Measurements from ENCODE around the gene TSPO. TPM values are rescaled to one million over a fixed set of nuclear protein-coding genes. Genes with fewer than 3 reads are reported as not detected.

TSPO gene
- total RNA-seq, 4 donors from 2014 or later = 307 to 452 (median 365) TPM

DNA sequence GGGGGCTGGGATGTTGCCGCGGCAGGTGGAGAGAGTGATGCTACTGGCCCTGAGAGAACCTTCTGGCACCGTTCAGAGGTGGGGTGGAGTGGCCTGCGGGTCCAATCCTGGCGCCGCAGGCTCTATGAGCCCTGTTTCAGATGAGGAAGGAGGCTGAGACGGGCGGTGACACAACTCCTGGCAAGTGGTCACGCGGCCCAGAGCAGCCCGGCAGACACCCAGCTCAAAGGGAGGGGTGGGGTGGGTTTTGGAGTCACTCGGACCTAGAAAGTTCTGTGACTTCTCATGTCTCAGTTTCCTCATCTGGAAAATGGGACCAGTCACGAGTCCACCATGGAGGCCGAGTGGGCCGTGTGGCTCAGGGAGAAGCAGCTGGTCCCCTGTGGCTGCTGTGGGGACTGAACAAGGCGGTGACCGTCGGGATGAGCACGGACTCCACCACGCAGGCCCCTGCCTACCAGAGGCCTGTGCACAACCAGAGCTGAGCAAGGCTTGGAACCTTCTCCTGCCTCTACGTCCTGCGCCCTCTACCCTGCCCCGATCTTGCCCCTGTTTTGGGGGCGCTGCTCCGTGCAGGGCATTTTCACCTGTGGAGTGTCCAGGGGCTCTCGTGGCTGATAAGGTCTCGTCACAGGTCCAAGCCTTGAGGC is 3.7 kb downstream of the TSPO start:
- 85% methylated on average over 25 of the region's 27 CpGs; no CpG with 5 or more reads in 1 of the 2 donors for WGBS, 2 donors (ENCODE audit: low coverage in 1 of 2)

GRCh38 chr22:43155789-43156188 is 4.4 kb downstream of the TSPO start:
- in situ Hi-C loops (cut with MboI; ENCODE audit: low pct_ligation_motif_present in 1 of 4, low pct_unique_long_range_greater_than_20kb in 1 of 4, low sequenced_read_pairs in 3 of 4) (no loop called here), intact Hi-C loops (cut with DNase I; ENCODE audit: low total_unique reads) (no loop called here)
- H3K9me3 ChIP-seq = no peaks in the 10 kb centered on the region
- H3K27me3 ChIP-seq = no peaks in the 10 kb centered on the region
- TF ChIP-seq EP300 (IDR thresholded peaks at IDR 0.05; ENCODE audit: low read depth) (no peak), POLR2A (IDR thresholded peaks at IDR 0.05) (no peak), POLR2AphosphoS5 (IDR thresholded peaks at IDR 0.05) (no peak), CTCF (IDR thresholded peaks at IDR 0.05) (no peak)
- H3K36me3 ChIP-seq = no peaks in the 10 kb centered on the region
- peaks cover 28 to 72% (median 63%) of the 10 kb centered on the region in 4 donors for H3K4me1 ChIP-seq
- no peak for DNase-seq
- H3K4me3 ChIP-seq = no peak overlapping the region
- WGBS, 2 donors (ENCODE audit: low coverage in 1 of 2) = 80% methylated on average over 5 of the region's 5 CpGs; no CpG with 5 or more reads in 1 of the 2 donors
- H3K27ac ChIP-seq = no peak overlapping the region

More for the DNA sequence above, 3.7 kb downstream of the TSPO start:
- Histone ChIP-seq H3K27me3 (no peaks in the 10 kb centered on the region), H3K9me3 (no peaks in the 10 kb centered on the region), H3K4me1 (peaks cover 24 to 71% (median 63%) of the 10 kb centered on the region in 4 donors), H3K36me3 (no peaks in the 10 kb centered on the region), H3K4me3 (no peak overlapping the region), H3K27ac (no peak overlapping the region)
- no peak for TF ChIP-seq POLR2AphosphoS5 (IDR thresholded peaks at IDR 0.05)
- TF ChIP-seq EP300 (IDR thresholded peaks at IDR 0.05; ENCODE audit: low read depth) = no peak
- no peak for TF ChIP-seq POLR2A (IDR thresholded peaks at IDR 0.05)
- TF ChIP-seq CTCF (IDR thresholded peaks at IDR 0.05) = no peak
- no peak for DNase-seq
- intact Hi-C loops (cut with DNase I; ENCODE audit: low total_unique reads) = no loop called here
- in situ Hi-C loops (cut with MboI; ENCODE audit: low pct_ligation_motif_present in 1 of 4, low pct_unique_long_range_greater_than_20kb in 1 of 4, low sequenced_read_pairs in 3 of 4) = no loop called here

DNA sequence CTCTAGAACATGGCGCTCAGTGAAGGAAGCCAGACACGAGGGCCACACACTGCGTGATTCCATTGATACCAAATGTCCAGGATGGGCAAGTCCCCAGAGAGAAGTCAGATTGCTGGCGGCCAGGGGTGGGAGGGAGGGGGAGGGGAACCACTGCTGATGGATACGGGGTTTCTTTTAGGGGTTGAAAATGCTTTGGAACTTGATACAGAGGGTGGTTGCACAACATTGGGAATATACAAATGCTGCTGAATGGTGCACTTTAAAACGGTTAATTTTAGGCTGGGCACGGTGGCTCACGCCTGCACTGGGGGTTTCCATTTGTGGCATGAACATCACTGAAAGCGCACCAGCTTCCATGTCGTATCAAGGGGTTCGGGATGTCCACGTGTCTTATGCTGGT is 5.1 kb downstream of the TSPO start:
- no peaks in the 10 kb centered on the region for H3K27me3 ChIP-seq
- in situ Hi-C loops (cut with MboI; ENCODE audit: low pct_ligation_motif_present in 1 of 4, low pct_unique_long_range_greater_than_20kb in 1 of 4, low sequenced_read_pairs in 3 of 4) (no loop called here), intact Hi-C loops (cut with DNase I; ENCODE audit: low total_unique reads) (no loop called here)
- H3K9me3 ChIP-seq = no peaks in the 10 kb centered on the region
- H3K4me1 ChIP-seq = peaks cover 28 to 69% (median 60%) of the 10 kb centered on the region in 4 donors
- 88% methylated on average over 12 of the region's 12 CpGs; no CpG with 5 or more reads in 1 of the 2 donors for WGBS, 2 donors (ENCODE audit: low coverage in 1 of 2)
- H3K27ac ChIP-seq = peak overlapping the region in 1 of 4 donors; percentile 21
- no peaks in the 10 kb centered on the region for H3K36me3 ChIP-seq
- H3K4me3 ChIP-seq = no peak overlapping the region
- no peak for DNase-seq
- TF ChIP-seq CTCF (IDR thresholded peaks at IDR 0.05) = no peak
- no peak for TF ChIP-seq POLR2A (IDR thresholded peaks at IDR 0.05)
- no peak for TF ChIP-seq EP300 (IDR thresholded peaks at IDR 0.05; ENCODE audit: low read depth)
- no peak for TF ChIP-seq POLR2AphosphoS5 (IDR thresholded peaks at IDR 0.05)

DNA sequence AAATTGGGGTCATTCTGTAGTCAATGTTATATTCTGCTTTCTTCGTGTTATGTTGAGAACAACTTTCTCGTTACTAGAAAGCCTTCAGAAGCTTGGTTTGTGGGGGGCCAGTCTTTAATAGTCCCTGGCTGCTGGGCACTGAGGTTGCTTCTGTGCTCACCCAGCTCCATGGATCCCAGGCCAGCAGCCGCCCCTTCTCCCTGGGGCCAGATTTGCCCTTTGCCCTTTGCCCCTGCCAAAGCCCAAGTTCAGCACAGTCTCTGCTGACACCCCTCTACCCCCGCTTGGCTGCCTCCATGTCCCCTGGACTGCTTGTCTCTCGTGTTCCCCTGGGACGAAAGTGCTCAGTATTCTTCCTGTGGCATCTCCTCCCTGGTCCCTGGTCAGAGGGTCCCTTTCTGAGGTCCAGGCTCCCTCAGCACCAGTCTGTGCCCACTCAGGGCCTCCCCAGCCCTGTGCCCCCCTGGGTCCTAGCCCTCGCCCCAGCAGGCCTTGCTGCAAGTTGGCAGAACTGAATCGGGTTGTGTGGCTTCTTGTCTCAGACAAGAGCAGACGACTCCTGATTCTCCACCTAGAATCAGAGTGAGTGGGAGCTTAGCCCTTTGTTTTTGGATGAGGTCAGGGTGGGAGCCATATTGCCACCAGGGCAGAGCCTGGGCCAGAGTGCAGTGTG is 6.7 kb downstream of the TSPO start:
- intact Hi-C loops (cut with DNase I; ENCODE audit: low total_unique reads) = no loop called here
- WGBS, 2 donors (ENCODE audit: low coverage in 1 of 2) = 73 to 80% methylated on average over 1 to 9 of the region's 9 CpGs
- Histone ChIP-seq H3K27ac (peak overlapping the region in 3 of 4 donors; percentile 70 to 83 (median 79)), H3K9me3 (no peaks in the 10 kb centered on the region), H3K27me3 (no peaks in the 10 kb centered on the region), H3K4me3 (no peak overlapping the region), H3K36me3 (no peaks in the 10 kb centered on the region), H3K4me1 (peaks cover 20 to 57% (median 49%) of the 10 kb centered on the region in 4 donors)
- TF ChIP-seq EP300 (IDR thresholded peaks at IDR 0.05; ENCODE audit: low read depth) = no peak
- no peak for TF ChIP-seq POLR2A (IDR thresholded peaks at IDR 0.05)
- DNase-seq = no peak
- in situ Hi-C loops (cut with MboI; ENCODE audit: low pct_ligation_motif_present in 1 of 4, low pct_unique_long_range_greater_than_20kb in 1 of 4, low sequenced_read_pairs in 3 of 4) = no loop called here
